HG03521 (cell line): ENCODE results near the gene BOD1L1.
"Not testable (repeated sequence)": the region's sequence is repeated elsewhere in the genome, so short reads cannot be mapped to it uniquely, and the experiment has no call there.

ENCODE experiments used
- ATAC-seq: cut with Tn5 transposase; IDR thresholded peaks from one replicate; pipeline ENCODE4 v1.9.1; 2021; ENCODE audit warnings: mild to moderate bottlenecking, moderate library complexity; ENCODE audit not compliant: unreplicated experiment

Gene BOD1L1

DNA sequence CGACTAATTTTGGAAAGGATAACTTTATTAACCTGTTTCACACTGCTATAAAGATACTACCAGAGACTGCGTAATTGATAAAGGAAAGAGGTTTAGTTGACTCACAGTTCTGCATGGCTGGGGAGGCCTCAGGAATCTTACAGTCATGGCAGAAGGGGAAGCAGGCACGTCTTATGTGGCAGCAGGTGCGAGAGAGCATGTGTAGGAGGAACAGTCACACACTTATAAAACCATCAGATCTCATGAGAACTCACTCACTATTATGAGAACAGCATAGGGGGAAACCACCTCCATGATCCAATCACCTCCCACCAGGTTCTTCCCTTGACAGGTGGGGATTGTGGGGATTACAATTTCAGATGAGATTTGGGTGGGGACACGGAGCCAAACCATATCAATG is 67.4 kb downstream of the BOD1L1 start:
- not testable (repeated sequence) for ATAC-seq

DNA sequence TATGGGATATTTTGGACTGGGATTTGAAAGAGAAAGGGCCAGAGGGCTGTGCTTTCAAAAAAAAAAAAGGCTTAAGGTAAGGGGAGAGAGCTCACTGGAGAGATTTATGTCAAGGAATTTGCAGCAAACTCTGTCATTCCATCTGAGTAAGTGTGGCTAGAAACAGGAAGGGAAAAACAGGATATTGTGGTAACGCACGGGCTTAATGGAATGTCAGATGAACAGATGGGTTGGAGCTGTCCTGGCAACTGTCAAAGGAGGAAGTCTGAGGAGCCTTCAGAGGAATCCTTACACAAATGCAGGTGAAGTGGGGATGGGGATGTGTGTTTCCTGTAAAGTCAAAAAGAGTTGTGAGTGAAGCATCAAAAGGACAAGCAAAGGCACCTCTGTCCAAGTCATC is 68.1 kb downstream of the BOD1L1 start:
- no peak for ATAC-seq

DNA sequence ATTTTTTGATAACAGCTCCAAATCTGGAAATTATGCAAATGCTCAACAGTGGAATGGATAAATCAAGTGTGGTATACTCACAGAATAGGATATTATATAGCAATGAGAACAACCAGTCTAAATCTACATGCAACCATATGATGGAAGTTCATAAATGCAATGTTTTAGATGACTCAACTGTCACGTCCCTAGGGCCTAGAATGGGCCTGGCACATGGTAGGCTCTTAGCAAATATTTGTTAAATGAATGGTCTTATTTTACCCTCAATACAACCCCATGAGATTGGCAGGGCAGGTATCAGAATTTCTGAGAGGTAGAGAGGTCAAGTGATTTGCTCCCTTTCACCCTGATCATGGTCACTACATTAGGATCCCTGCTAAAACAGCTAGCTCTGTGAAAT is 68.6 kb downstream of the BOD1L1 start:
- ATAC-seq = no peak

DNA sequence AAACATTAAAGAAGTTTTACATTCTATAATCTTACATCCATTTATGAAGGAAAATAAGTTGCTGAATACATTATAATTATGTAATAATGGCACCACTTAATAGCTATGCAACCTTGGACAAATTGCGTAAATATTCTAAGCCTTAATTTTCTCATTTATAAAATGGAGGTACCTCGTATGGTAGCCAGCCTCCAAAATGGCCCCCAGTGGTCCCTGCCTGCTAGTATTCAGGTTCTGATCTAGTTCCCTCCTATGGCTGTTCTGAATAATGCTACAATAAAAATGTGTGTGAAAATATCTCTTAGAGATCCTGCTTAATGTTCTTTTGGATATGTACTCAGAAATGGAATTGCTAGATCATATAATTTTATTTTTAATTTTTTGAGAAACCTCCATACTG is 72.2 kb downstream of the BOD1L1 start:
- no peak for ATAC-seq

DNA sequence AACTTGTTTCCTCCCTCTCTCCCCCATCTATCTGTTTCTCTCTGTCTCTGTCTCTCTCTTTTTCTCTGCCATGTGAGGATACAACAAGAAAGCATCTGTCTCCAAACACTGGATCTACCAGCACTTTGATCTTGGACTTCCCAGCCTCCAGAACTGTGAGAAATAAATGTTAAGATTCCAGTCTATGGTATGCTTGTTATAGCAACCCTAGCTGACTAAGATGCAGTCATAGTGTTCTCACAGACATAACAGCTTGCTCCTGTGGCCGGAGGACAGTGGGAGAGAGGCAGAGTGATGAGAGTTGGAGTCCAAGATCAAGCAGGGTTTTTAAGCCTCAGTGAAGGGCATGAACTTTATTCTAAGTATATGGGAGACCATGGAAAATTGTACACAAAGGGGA is 74.4 kb downstream of the BOD1L1 start:
- no peak for ATAC-seq

DNA sequence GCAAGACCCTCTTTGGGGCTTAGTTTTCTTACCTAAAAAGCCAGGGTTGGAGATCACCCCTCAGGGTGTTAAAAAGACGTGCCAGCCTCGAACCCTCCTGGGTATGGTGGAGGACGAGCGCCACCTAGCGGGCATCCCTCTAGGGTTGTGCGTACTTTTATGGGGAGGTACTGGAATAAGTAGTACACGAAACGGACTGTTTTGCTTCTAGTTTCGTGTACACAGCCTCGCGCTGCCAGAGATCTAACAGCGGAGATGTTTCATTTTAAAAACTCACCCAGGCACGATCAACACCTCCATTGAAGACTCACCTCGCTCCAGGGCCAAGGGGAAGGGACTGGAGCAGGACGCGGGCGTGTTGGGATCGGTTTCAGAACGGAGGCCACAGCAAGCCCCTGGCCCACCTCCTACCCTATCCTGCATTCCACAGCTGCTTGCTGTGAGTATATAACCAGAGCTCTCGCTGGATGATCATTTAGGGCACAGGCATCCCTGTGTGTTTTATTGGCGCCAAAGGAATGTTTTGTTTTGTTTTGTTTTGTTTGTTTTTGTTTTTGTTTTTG is 78.5 kb downstream of the BOD1L1 start:
- peak; percentile 65 for ATAC-seq

DNA sequence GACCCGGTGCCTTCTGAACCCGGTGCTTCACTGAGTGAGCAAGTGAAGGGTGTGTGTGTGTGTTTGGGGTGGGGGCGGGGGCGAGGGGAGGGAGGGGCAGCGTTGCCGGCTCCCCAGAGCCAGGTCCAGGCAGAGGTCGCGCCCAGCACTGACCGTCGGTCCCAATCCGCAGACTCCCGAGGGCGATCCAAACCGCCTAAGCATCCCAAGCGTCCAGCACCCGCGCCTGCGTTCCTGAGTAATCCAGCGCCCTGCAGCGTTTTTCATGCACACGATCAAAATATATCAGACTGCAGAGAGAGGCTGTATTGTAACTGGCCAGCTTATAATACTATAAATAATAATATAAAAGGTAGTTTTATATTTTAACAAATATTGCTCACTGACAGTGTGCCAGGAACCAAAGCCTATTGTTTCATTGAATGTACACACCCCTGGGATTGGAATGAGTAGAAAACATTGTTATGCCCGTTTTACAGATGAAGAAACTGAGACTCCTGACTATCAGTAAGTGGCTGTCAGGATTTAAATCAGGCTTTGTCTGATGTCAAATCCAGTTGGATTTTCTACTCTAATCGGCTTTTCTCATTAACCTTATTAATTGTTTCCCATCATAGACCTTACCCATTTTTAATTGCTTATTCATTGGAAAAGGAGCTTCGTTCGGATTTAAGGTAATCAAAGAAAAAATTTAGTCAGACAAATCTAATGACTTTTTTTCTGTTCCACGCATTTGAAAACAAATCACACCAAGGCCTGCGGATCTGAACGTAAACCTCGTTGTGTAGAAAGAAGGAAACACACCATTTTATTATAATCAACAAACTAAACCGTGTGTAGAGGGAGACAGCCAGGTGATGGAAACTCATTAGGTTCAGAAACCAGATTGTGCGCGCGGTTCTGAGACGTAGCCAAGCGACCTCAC is 79.2 kb downstream of the BOD1L1 start:
- ATAC-seq = no peak

DNA sequence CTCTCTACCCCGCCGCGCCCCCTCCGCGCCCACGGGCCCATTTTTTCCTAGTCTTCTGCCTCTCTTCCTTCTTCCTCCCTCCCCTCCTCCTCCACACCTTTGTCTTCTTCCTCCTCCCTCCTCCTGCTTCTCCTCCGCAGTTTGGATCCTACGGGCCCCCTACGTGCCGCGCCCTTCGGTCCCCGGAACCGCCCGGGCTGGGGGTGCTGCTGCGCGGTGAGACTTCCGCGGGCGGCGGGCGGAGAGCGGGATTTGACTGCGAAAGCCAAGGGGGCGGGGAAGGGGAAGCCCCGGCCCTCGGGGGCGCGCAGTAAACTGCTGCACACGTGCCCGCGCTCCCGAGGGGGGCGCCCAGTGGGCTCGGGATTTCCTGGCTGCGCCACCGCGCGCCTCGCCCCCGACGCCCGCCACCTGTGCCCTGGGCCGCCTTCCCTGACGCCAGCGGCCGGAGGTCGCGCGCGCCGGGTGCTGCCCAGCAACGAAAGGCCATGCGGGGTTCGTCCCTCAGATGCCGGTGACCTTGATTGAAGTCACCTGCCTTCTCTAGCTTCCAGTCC is 80.0 kb downstream of the BOD1L1 start:
- ATAC-seq = no peak

DNA sequence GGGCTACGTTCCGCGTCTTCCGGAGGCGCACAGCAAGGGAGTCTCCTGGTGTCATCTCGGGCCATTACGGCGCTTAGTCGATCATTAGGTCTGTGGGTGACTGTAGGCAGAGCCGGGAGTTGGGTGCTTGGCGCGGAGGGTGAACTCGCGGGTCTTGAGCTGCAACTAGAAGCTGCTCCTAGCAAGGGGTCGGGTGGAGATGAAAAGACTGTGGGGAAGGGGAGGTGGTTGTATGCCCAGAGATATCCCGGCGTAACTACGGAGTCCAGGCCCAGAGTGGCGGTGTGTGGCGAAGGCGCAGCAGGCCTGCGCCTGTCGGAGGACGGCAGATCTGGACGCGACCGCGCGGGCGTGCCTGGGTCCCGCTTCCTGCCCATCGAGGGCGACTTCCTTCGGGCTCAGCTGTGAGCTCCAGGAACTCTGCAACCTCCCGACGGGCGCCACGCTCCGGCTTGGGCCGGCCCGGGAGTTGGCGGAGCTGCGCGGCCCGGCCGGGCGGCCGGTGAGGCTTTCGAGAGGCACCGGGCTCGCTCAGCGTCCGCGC is 80.5 kb downstream of the BOD1L1 start:
- no peak for ATAC-seq

DNA sequence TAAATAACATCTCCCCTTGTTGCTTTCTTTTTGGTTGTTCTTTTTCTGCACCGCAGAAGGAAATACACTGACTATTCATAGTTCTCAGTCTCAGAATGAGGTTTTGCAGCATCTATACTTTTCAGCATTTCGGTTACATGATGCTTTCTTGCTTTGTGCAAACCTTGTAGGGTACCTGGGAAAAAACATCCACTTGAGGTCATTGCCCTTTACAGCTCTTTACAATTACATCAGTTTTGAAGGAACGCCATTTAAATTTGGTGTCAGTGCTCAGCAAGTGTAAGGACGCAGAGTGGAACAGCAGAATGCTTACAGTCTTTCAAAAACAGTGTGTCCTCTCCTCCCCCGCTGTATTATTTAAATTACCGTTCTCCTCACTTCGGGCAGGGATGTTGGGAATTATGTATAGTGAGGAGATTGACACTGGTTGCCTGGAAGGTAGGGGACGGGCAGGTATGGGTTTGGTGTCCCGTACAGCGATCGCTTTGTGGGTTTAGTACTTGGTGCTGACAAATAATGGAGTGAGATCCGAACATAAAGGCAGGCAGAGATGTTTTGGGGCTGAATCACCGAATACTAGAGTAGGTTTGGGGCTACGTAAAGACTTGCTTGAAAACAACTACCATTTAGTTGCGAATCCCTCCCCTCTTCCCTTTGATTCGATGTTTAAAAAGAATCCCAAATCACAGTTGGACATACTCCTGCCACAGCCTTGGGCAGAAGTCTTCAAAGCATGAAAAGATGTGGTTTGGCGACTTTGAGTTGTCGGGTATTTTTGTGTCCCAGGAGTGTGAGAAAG is 81.2 kb downstream of the BOD1L1 start:
- ATAC-seq = no peak

DNA sequence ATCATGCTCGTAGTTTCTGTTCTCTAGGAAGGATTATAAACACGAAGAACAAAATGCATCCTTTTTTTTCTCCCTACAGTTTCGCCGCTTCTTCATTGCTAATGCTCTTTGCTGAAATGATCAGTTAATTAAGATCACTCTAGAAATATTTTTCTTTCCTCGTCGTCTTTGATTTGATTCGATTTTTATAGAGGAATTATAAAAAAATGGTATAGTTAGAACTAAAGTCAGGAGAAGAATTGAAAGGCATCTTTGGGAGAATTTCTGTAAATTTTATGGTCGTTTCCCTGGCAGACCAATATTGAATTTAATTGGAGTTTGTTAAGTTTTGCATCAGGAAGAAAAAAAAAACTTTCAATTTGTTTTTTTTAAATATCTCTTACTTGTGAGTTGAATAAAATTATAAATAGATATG is 82.1 kb downstream of the BOD1L1 start:
- no peak for ATAC-seq

DNA sequence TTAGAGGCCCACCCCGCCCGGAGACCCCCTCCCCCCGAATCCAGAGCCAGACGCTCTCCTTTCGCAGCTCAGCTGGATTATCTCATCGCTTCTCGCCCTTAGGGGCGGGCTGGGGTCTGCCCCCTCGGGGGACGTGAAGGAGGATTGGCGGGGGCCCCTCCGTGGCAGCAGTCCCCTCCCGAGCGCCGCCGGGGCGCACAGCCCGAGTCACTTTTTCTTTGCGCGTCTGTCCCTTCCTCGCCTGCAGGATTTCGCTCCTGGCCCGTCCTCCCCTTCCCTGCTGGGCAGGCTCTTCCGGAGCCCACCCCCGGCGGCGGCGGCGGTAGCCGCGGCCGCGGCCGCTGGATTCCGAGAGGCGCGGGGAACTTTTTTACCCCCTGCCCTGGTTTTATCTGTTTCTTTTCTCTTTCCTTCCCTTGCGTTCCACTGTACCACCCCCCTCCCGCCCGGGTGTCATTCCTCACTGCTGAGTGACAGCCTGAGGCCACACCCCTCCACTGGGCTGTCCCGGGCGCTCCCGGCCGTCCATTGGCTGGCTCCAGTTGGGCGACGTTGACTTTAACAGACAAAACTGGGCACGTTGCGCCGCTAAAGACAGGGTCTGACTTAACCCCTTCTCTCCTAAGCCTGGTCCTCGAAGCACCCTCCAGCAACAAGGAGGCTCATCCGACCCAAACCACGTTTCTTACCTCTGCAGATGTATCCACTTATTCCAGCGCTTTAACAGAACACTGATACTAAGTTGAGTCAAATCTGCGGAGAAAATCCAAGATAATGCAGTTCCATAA is 82.7 kb downstream of the BOD1L1 start:
- ATAC-seq = peak; percentile 46

DNA sequence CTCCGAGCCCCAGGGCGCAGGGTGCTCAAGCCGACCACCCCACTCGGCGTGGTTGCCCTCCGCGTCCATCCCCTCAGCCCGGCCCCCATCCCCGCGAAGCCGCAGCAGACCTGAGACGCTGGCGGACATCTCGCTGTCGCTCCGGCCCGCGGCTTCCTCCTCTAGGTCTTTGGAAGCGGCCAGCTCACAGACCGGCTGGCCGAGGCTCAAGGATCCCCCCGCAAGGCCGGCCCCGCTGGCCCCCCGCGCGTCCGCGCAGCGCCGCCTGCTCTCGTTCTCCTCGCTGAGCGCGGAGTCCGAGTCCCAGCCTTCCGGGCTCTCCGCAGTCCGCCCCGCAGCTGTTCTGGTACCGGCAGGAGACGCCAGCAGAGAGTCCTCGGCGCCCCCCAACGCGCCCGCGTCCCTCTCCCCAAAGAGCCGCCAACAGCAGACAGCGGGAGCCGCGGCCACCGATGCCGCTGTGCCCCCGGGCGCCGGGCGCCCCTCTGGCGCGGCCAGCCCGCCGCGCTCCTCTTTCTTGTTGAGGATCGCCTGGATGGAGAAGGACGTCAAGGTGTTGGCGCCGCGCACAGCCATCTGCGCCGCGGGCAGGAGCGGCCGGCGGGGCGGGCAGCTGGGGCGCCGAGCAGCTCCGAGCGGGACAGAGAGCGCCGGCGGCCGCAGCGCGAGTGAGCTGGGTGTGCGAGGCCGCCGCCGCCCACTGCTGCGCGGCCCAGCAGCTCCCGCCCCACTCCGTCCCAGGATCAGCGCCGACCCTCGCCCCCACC is 83.5 kb downstream of the BOD1L1 start, which contains the start of gene NKX3-2:
NKX3-2 (minus strand) TSS at position 670 of the 767 bp plus-strand sequence; CDS start at position 576, 94 bp downstream.
- no peak for ATAC-seq

DNA sequence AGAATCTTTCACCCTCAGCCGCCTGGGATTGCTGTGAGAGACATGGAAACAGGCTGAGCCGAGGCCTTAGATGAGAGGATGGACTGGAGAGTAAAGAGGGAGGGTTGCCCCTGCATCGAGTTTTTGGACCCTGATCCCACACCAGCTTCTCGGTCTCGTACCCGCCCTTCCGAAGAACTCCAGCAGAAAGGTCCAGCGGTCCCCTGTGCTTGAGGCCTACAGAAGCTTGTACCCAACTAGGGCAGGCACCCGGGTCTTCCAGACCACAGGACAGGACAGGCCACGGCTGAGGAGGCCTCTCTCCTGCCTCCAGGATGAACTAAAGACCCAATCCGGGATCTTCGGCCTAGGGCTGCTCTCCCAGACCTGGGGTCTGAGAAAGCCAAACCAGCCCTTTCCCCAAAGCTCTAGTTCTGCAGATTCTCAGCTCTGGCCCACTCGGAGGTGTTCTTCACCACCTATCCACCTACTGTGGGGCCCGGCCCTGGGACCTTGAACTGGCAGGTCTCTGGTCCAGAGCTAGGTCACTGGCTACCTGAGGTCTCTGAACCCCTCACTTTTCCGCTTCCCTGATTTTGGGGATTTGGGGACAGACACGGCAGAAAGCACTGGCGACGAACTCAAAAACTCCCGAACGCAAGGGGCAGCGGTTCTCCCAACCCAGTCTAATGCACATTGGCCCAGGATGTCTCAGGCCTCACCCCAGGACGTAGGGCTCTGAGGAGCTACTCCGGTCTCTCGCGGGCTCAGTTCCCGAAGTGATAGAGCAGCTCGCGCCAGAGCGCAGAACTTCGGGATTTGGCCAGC is 84.3 kb downstream of the BOD1L1 start:
- ATAC-seq = no peak

DNA sequence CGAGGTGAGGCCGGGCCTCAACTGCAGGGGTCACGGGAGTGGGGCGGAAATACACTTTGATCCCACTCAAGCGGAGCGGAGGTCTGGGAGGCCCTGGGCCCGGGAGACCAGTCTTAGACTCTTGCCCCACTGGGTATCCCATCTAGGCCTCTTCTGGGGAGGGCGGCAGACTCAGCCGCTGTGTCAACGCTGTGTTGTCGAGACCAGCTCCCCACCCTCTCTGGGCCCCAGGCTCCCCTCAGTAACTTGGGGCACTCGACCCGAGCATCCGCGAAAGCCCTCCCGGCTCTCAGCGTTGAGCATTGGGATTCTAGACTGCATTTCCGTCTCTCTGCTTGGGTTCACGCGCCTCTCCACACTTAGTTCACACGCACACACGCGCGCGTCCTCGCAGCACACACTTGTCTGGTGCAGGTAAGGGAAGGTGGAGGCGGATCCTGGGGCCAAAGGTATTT is 84.9 kb downstream of the BOD1L1 start:
- ATAC-seq = no peak

DNA sequence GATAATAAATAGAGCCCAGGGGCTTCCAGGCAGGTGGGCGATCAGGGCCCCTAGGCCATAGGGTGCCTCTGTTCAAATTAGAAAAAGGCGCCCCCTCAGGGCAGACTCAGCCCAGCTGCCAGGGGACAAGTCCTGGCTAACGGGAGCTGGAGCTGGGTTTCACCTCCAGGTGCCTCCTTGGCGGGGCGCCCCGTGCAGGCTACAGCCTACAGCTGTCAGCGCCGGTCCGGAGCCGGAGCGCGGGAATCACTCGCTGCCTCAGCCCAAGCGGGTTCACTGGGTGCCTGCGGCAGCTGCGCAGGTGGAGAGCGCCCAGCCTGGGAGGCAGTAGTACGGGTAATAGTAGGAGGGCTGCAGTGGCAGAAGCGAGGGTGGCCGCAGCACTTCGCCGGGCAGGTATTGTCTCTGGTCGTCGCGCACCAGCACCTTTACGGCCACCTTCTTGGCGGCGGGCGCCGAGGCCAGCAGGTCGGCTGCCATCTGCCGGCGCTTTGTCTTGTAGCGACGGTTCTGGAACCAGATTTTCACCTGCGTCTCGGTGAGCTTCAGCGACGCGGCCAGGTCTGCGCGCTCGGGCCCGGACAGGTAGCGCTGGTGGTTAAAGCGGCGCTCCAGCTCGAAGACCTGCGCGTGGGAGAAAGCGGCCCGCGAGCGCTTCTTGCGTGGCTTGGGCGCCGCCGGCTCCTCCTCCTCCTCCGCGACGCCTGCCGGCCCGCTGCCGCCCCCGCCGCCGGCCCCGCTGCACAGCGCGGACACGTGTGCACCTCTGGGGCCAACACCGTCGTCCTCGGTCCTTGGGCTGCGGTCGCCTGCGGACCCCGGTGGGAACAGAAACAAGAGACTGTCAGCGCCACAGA is 85.6 kb downstream of the BOD1L1 start:
- ATAC-seq = peak; percentile 37

DNA sequence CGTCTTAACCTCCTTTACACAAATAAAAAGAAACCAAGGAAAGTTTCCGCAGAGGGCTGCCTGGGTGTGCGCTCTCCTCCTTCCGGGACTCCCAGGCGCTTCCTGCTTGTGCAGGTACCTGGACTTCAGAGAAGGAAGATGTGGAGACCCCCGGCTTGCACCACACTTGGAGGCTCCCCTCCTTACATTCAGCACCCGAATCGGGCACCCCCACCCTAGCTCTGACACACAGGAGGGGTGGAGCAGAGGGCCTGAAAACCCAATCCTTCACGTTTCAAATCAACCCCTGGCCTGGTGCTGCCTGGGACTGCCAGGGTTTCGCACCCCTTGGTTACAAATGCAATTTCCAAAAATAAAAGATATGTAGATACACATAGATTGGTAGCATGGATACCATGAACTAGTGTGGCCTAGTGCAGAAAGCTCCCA is 86.3 kb downstream of the BOD1L1 start:
- no peak for ATAC-seq
